T1000 (cell line): ENCODE results near the gene ASB6.

ENCODE experiments used
- DNase-seq: peaks from one replicate; lab custom pipeline; 2025; ENCODE audit warnings: mixed read lengths; lab: John Stamatoyannopoulos, UW

ASB6 gene

DNA sequence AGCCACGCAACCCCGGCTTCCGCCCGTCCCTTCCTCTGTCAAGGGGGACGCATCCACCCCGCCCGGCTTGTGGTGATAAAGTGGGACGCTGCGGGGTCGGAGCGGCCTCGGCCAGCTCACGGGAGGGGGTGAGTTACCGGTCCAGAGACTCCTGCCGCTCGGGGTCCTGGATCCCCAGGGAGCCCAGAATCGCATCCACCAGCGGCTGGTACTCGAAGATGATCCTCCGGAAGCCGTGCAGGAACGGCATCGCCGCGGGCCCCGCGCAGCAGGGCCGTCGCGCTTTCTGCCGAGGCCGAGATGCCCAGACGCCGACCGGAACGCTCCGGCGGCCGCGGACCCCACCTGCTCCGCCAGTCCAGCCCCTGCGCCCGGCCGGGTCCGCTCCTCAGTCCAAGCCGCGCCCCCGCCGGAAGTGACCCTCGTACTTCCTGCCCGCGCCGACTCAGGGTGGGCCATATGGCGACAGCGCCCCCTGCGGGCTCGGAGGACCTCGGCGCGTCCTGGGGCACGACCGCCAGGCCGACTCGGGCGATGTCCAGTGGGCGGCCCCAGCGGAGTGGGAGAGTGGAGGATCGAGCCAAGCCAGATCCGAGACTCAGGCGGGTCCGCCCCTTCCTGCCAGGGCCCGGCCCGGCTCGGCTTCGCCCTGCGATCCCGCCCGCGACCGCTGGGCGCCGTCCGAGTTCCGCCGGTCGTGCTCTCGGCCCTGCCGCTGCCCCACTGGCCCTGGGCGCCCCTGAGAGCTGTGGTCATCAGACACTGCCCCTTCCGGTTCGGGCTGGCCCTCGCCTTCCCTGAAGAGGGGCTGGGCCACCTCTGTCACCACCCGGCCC, at the start of gene ASB6:
ASB6 (minus strand) TSS at position 402 of the 836 bp plus-strand sequence; CDS start at position 250, 152 bp downstream.
- peak; percentile 97 for DNase-seq

DNA sequence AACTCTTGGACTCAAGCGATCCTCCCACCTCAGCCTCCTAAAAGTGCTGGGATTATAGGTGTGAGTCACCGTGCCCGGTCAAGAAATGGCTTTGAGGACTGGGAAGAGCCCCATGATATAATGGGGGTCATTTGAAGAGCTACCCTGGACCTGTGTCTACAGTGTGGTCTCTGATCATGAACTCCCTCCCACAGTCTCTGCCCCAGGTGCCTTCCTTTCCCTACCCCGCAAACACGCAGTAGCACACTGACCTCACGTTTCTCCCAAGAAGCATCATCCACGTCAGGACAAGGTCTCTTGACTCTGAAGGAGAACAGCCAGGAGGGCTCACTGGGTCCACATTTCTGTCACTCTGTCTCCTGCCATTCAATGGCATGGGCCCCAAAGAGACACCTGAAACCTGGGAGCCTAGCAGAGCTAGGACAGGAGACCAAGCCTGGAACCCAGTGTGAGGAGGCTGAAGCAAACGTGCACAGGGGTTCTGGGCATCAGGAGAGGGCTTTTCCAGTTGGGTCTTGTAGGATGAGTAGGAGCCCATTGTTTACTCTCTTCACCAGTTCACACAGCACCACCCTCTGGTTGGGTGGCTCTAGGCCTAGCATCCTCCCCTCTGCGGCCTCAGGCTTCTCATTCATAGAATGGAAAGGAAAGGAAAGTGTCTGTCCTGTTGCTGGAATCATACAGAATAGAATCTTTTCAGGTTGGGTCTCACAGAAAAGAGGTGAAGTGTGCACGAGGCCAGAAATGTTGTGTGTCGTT, 46.5 kb upstream of the ASB6 start:
- DNase-seq, result no peak

- no peak for DNase-seq
These were observed 45.4 kb upstream of the ASB6 start for GRCh38 chr9:129687391-129687790.

DNA sequence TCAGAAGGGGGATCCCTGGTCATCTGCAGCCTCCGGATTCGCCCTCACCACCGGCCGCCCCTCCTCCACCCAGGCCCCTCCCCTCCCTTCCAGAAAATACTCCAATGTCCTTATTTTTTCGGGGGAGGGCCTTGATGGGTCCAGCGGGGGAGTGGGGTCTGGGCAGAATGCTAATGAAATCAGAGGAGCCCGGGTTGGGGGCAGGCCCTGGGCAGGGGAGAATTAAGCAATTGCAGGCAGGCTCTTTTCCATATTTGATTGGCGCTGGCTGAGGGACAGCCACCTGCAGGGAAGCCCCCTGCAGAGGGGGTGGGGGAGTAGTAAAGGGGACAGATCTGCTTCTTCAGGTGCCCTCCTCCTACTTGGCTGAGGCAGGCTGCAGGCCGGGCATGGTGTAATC, 44.8 kb upstream of the ASB6 start:
- no peak for DNase-seq

GRCh38 chr9:129685933-129686259, 43.9 kb upstream of the ASB6 start:
- no peak for DNase-seq

DNA sequence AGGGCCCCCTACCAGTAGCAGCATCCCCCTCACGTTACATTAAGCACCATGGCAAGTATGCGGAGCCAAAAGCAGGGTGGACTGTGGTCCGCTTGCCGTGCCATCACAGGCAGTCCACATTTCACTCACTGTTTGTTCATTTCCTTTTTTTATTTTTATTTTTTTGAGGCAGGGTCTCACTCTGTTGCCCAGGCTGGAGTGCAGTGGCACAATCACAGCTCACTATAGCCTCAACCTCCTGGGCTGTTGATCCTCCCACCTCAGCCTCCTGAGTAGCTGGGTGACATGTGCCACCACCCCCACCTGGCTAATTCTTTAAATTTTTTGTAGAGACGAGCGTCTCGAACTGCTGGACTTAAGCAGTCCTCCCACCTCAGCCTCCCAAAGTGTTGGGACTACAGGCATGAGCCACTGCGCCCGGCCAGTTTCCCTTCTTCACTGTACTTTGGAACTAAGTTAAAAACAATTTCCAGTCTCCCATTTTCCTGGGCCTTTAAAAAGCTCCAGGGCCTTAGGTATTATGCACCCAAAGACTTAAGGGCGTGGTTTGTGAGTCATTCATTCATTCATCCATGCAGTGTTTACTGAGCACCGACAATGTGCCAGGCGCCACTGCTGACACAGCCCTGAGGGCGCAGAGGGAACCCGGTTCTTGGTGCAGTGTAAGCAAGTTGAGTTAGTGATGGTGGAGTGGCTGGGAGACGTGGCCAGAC, 43.4 kb upstream of the ASB6 start:
- DNase-seq, result no peak

GRCh38 chr9:129682381-129682780, 40.4 kb upstream of the ASB6 start:
- no peak for DNase-seq

DNA sequence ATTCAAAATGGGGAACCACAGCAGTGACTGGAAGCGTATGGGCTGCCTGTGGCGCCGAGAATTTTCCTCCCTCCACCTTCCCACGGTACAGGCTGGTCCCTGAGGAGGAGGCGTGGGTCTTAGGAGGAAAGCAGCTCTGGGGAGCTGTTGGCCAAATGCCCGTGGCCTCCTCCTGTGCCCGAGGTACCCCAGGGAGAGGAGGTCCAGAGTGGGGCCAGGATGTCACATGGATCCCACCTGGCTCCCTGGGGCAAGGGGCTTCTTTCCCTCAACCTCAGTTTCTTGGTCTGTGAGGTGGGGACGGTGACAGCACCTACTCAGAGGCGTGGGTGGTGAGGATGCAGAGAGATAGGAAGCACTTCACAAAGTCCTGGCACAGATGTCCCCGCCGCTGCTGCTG, 40.0 kb upstream of the ASB6 start:
- DNase-seq, result no peak

GRCh38 chr9:129679537-129679936, 37.6 kb upstream of the ASB6 start:
- DNase-seq, result no peak

DNA sequence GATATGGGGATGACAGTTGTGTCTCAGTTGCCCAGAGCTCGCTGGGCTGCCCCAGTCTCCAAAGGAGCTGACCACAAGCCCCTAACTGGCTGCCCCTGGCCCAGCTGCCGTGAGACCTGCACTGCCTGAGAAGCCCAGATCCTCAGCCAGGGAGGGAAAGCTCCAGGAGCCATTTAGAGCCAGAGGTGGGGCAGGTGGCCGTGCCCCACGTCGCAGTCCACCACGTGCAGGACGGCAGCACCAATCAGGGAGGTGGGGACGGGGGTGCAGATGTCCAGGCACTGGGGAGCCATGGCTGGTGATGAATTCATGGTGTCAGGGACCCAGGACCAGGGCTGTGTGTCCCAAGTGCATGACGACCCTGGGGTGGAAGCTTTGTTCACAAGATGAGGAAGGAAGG, 36.9 kb upstream of the ASB6 start:
- DNase-seq, result no peak

DNA sequence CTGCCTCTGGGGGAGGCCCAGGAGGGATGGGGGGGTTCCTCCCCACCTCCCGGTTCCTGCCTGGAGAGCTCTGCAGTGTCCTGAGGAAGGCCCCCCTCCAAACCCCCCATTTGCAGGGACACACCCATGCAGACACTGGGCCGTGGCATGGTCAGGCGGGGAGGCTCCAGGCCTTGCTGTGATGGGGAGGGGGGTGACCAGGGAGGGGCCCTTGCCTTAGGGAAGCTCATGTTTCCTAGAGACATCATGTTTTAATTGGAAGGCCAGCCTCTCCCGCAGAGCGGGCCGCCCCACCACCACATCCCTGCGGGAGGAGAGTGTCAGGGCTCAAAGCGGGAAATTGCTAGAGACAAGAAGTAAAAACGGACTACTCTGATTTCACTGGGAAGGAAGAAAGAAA, 35.5 kb upstream of the ASB6 start:
- DNase-seq, result no peak

- DNase-seq, result no peak
These were observed 35.0 kb upstream of the ASB6 start for GRCh38 chr9:129676975-129677374.

- DNase-seq, result no peak
These were observed 34.3 kb upstream of the ASB6 start for GRCh38 chr9:129676287-129676686.

GRCh38 chr9:129675620-129676019, 33.7 kb upstream of the ASB6 start:
- DNase-seq, result no peak

DNA sequence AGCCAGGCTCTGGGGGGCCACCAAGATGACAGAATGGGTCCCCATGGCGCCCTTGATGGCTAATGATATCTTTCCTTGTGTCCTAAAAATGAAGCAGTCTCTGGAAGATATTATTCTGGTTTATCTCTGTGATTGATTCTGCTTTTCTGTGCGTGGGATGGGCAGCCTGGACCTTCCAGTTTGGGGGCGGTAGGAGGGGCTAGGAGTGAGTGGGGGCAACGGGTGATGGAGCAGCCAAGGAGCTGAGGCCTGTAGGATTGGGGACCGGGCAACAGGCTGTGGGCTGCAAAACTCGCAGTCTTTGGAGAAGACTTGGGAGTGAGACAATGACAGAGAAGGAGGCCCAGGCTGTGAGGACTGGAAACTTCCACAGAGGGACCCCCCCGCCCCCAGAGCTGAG, 32.3 kb upstream of the ASB6 start:
- DNase-seq, result no peak

DNA sequence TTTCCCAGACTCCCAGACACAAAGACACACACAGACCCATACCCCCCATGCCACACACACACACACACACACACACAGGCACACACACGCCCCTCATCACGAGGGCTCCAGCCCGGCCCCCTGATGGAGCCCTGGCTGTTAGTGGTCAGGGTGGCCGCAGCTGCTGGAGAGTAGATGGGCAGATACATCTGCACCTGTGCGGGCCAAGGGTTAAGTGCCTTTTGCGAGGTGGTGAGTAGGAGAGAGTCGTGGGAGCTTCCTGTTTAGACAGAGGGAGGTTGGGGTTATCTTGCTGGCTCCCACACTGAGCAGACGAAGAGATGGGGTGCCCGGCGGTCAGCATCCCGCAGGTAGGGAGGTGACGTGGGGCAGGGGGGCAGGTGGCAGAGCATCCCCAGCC, 31.7 kb upstream of the ASB6 start:
- DNase-seq, result no peak

DNA sequence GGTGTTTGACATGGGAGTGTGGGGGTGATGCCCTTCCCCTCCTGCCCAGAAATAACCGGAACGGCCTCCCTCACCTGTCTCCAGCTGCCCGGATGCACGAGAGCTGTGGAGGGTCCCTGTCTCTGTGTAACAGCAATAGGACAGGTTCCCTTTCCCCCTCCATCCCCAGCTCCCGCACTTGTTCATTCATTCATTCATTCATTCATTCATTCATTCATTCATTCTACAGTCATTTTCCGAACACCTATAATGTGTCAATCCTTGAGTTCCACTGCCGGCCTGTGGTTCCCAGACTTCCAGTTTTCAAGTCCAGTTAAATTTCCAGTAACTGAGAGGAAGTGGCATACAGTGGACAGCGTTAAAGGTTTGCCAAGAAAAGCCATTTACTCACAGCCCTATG, 30.8 kb upstream of the ASB6 start:
- no peak for DNase-seq

GRCh38 chr9:129671519-129671918, 29.6 kb upstream of the ASB6 start:
- no peak for DNase-seq

DNA sequence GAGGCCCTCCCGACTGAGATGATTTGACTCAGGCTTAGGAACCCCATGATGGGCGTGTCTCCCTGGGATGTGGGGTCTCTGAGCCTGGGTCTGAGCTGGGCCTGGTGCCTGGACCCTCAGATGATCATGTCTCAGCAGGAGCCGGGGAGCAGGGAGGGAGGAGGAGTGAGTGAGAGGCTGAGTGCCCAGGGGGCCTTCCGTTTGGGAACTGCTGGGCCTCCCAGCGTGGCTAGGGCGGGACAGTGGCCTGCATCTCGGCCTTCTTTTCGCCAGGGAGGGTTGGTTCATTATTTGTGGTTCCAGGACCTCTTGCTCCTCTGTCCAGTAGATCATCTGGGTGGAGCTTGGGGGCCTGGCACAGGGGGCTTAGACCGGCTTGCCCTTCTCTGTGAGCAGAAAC, 29.1 kb upstream of the ASB6 start:
- DNase-seq, result no peak

GRCh38 chr9:129669946-129670345, 28.0 kb upstream of the ASB6 start:
- no peak for DNase-seq

DNA sequence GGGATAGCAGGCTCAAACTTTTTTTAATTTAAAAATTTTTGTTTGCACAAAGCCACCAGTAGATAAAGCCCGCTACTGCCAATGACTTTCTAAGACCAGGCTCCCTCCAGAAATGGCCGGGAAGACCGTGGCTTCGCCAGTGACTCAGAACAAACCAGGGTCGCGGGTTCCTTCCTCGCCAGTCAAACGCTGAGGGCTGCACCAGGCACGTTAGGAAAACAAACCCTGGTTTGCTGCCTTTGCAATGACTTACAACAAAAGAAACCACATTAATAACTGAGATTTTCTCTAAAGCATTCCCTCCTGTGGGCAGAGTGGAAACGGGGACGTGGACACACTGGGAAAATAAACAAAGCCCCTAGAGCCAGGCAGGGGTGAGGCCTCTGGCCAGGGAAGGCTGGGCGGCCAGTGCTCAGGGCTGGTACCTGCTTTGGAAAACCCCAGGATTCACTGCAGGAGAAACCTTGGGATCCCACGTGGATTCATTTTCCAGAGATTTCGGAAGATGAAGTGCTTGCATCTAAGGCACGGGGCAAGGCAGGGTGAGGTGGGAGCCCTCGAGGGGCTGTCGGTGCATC, 27.3 kb upstream of the ASB6 start:
- peak; percentile 19 for DNase-seq

- no peak for DNase-seq
These were observed 25.9 kb upstream of the ASB6 start for GRCh38 chr9:129667850-129668249.

- DNase-seq, result no peak
These were observed 25.4 kb upstream of the ASB6 start for GRCh38 chr9:129667378-129667777.
